Daoy (cell line): ENCODE results near the gene APOA1. TPM values are rescaled to one million over a fixed set of nuclear protein-coding genes. Genes with fewer than 3 reads are reported as not detected.

Source experiments
- DNase-seq: peaks from one replicate; pipeline ENCODE4 v3.0.0-alpha.2; 2015; ENCODE audit warnings: low read depth
- total RNA-seq: library from RNA; depleted of rRNA; stranded (reverse); fragments of >200 nt; shearing (Covaris generic); gene quantifications from 2 replicates; pipeline ENCODE4 v1.2.3, GENCODE V29; 2014

APOA1 gene
- total RNA-seq, 1 experiment from 2014 or later, result 0.11 TPM

GRCh38 chr11:116833816-116834534 is 3.4 kb downstream of the APOA1 start:
- no peak for DNase-seq

- no peak for DNase-seq
Observed at GRCh38 chr11:116833491-116833815, 4.0 kb downstream of the APOA1 start.

DNA sequence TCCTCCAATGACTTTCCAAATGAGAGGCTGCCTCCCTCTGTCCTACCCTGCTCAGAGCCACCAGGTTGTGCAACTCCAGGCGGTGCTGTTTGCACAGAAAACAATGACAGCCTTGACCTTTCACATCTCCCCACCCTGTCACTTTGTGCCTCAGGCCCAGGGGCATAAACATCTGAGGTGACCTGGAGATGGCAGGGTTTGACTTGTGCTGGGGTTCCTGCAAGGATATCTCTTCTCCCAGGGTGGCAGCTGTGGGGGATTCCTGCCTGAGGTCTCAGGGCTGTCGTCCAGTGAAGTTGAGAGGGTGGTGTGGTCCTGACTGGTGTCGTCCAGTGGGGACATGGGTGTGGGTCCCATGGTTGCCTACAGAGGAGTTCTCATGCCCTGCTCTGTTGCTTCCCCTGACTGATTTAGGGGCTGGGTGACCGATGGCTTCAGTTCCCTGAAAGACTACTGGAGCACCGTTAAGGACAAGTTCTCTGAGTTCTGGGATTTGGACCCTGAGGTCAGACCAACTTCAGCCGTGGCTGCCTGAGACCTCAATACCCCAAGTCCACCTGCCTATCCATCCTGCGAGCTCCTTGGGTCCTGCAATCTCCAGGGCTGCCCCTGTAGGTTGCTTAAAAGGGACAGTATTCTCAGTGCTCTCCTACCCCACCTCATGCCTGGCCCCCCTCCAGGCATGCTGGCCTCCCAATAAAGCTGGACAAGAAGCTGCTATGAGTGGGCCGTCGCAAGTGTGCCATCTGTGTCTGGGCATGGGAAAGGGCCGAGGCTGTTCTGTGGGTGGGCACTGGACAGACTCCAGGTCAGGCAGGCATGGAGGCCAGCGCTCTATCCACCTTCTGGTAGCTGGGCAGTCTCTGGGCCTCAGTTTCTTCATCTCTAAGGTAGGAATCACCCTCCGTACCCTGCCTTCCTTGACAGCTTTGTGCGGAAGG is 4.8 kb downstream of the APOA1 start:
- no peak for DNase-seq

GRCh38 chr11:116831790-116832349 is 5.6 kb downstream of the APOA1 start:
- no peak for DNase-seq

GRCh38 chr11:116830184-116830912 is 7.1 kb downstream of the APOA1 start:
- no peak for DNase-seq

DNA sequence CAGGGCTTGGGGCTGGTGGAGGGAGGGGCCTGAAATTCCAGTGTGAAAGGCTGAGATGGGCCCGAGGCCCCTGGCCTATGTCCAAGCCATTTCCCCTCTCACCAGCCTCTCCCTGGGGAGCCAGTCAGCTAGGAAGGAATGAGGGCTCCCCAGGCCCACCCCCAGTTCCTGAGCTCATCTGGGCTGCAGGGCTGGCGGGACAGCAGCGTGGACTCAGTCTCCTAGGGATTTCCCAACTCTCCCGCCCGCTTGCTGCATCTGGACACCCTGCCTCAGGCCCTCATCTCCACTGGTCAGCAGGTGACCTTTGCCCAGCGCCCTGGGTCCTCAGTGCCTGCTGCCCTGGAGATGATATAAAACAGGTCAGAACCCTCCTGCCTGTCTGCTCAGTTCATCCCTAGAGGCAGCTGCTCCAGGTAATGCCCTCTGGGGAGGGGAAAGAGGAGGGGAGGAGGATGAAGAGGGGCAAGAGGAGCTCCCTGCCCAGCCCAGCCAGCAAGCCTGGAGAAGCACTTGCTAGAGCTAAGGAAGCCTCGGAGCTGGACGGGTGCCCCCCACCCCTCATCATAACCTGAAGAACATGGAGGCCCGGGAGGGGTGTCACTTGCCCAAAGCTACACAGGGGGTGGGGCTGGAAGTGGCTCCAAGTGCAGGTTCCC is 7.8 kb downstream of the APOA1 start, which contains the start of gene APOC3:
Gene APOC3, plus strand, starts transcription at position 383 of the 659 bp plus-strand sequence. CDS start 676 bp downstream, outside the sequence.
- no peak for DNase-seq

DNA sequence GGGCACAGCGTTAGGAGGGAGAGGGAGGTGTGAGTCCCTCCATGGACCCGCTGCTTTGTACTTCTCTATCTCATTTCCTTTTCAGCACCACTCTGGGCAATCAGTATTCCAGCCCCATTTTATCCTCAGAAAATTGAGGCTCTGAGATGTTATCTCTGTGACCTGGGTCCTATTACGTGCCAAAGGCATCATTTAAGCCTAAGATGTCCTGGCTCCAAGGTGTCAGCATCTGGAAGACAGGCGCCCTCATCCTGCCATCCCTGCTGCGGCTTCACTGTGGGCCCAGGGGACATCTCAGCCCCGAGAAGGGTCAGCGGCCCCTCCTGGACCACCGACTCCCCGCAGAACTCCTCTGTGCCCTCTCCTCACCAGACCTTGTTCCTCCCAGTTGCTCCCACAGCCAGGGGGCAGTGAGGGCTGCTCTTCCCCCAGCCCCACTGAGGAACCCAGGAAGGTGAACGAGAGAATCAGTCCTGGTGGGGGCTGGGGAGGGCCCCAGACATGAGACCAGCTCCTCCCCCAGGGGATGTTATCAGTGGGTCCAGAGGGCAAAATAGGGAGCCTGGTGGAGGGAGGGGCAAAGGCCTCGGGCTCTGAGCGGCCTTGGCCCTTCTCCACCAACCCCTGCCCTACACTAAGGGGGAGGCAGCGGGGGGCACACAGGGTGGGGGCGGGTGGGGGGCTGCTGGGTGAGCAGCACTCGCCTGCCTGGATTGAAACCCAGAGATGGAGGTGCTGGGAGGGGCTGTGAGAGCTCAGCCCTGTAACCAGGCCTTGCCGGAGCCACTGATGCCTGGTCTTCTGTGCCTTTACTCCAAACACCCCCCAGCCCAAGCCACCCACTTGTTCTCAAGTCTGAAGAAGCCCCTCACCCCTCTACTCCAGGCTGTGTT is 8.5 kb downstream of the APOA1 start:
- DNase-seq, result no peak

- no peak for DNase-seq
Observed at GRCh38 chr11:116827461-116827860, 10.0 kb downstream of the APOA1 start.

DNA sequence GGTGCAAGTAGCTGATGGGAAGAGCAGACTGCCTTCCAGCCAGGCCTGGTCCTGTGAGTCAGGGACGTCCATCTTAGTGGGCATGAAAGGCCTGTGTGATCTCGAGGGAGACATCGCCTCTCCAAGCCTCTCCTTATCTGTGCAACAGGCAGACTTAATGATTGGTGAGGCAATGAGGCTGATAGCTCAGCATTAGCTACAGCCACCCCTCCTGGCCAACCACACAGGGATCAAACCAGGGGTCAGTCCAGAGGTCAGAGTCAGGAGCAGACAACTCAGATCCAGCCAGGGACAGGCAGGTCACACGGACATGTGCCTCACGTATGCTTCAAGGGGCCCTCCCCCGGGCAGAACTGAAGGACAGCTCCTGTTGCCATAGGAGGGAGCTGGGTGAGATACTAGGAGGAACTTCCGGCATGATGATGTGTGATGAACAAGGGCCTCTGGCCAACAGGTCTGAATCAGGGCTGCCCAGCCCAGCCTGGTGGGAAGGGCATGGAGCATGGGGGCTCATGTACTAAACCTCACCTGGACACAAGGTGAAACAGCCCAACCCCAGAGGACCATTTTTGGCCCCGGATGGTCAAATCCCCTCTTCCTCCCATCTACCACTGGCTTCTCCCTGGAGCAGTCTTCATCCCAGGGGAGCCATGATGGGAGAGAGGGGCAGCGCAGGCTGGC is 10.5 kb downstream of the APOA1 start:
- DNase-seq, result no peak

- DNase-seq, result no peak
Observed at GRCh38 chr11:116825854-116826750, 11.3 kb downstream of the APOA1 start.

GRCh38 chr11:116825434-116825833 is 12.0 kb downstream of the APOA1 start:
- no peak for DNase-seq

DNA sequence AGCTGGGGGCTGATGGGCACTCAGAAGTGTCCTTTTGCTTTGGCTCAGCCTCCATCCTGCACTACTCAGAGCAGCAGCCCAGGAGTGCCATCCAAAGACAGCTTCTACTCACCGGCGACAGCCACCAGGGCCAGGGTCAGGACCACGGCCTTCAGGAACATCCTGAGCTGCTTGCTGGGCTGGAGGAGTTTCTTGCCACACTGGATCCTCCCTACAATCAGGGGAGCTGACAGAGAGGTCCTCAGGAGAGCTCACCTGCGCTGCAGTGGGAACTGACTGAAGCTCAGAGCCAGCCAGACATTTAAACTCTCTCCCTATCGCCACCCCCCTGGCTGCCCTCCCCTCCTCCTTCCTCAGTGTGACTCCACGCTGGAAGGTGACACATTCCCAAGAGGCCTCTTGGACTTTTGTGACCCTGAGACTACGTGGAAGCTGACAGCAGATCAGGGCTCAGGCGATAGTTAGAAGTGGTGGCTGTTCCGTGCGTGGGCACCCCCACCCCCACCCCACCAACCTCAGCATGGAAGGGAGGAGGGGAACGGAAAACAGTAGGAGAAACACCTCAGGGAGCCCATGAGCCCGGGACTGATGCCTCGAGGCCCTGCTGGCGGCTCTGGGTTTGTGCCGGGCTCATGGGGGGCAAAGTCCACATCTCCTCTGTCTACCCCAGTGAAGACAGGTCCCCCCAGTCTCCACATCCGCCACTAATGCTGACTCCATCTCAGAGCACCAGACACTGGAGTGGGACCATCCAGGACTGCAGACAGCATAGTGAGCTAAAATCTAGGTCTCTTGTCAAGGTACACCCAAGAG is 14.2 kb downstream of the APOA1 start, which contains the start of gene APOA4:
Gene APOA4, minus strand, starts transcription at position 274 of the 813 bp plus-strand sequence. Its CDS starts 113 bp downstream, at position 161.
- DNase-seq, result no peak

DNA sequence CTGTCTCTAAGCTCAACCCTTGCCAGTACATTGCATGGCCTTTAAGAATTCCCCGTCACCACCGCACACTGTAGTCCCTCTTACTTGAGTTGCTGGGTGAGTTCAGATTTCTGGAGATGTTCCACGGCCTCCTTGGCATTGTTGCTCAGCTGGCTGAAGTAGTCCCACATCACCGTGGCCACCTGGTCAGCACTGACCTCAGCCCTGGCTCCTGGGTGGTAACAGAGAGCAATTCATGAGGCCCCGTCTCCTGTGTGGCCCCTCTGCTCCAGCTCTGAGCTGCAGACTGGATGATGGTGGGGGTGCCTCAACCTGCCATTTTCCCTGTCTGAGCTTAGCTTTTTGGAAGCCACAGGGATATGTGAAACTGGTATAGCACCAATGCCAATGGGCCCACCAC is 14.8 kb downstream of the APOA1 start:
- no peak for DNase-seq

- DNase-seq, result no peak
Observed at GRCh38 chr11:116821050-116821918, 16.1 kb downstream of the APOA1 start.

DNA sequence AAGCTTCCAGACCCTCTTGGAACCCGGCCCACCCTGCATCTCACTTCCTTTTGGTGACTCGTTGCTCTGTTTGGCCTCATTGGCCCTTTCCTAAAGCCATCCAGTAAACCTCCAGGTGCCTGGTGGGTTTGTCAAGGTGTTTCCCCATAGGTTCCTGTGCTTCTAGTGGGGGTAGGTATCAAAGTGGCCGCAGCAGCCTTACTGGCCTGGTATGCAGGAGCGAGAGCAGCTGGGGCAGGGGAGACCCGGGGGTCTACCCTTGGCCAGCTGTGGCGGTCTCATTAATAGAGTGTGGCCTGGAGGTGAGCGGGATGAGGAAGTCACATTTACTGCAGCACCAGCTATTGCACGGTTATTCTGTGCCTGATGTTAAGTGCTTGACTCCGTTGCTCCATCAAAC is 18.4 kb downstream of the APOA1 start:
- no peak for DNase-seq

GRCh38 chr11:116814502-116814901 is 22.9 kb downstream of the APOA1 start:
- DNase-seq, result no peak
